H9 (cell line): ENCODE results near the gene FAF1. TPM values are rescaled to one million over a fixed set of nuclear protein-coding genes. Genes with fewer than 3 reads are reported as not detected.

Experiments used
- DNase-seq: peaks from one replicate; pipeline ENCODE4 v3.0.0-alpha.2; 2017
- H2AFZ ChIP-seq: one replicate; pipeline ENCODE4 v1.6.1; 2013; ENCODE audit warnings: mild to moderate bottlenecking, low read length, control low read depth, moderate library complexity
- H2AK5ac ChIP-seq: 2 replicates; pipeline ENCODE4 v1.6.1; 2013; ENCODE audit warnings: low read length, control low read depth, mixed read lengths; ENCODE audit not compliant: insufficient read length
- H2BK120ac ChIP-seq: one replicate; pipeline ENCODE4 v1.6.1; 2013; ENCODE audit warnings: low read depth, mild to moderate bottlenecking, low read length, control low read depth, inconsistent platforms; ENCODE audit not compliant: poor library complexity, severe bottlenecking
- H2BK12ac ChIP-seq: 2 replicates; pipeline ENCODE4 v1.6.1; 2013; ENCODE audit warnings: low read length, control low read depth, mixed read lengths, low read depth; ENCODE audit not compliant: insufficient read length
- H2BK15ac ChIP-seq: 2 replicates; pipeline ENCODE4 v1.6.1; 2013; ENCODE audit warnings: low read depth, low read length, control low read depth
- H2BK20ac ChIP-seq: one replicate; pipeline ENCODE4 v1.6.1; 2013; ENCODE audit warnings: low read depth, mild to moderate bottlenecking, low read length, control low read depth, inconsistent platforms; ENCODE audit not compliant: poor library complexity, severe bottlenecking
- H2BK5ac ChIP-seq: 2 replicates; pipeline ENCODE4 v1.6.1; 2013; ENCODE audit warnings: low read length, control low read depth, mixed read lengths; ENCODE audit not compliant: insufficient read length
- H3K14ac ChIP-seq: 2 replicates; pipeline ENCODE4 v1.6.1; 2013; ENCODE audit warnings: low read length, control low read depth; ENCODE audit not compliant: insufficient read depth
- H3K18ac ChIP-seq: 2 replicates; pipeline ENCODE4 v1.6.1; 2013; ENCODE audit warnings: low read depth, mild to moderate bottlenecking, mixed read lengths, low read length, control low read depth; ENCODE audit not compliant: insufficient read length
- H3K23ac ChIP-seq: 2 replicates; pipeline ENCODE4 v1.6.1; 2013; ENCODE audit warnings: low read length, control low read depth, mixed read lengths, low read depth; ENCODE audit not compliant: insufficient read length
- H3K23me2 ChIP-seq: 2 replicates; pipeline ENCODE4 v1.6.1; 2013; ENCODE audit warnings: low read depth, mild to moderate bottlenecking, mixed read lengths, low read length, control low read depth; ENCODE audit not compliant: insufficient read length, poor library complexity, severe bottlenecking
- H3K27ac ChIP-seq: 2 replicates; pipeline ENCODE4 v1.5.1; 2013; ENCODE audit warnings: low read length, control low read depth, mixed read lengths, low read depth; ENCODE audit not compliant: insufficient read length
- H3K27me3 ChIP-seq: 2 replicates; pipeline ENCODE4 v1.6.1; 2013; ENCODE audit warnings: low read length, control low read depth, inconsistent platforms; ENCODE audit not compliant: insufficient read depth
- H3K4ac ChIP-seq: 2 replicates; pipeline ENCODE4 v1.6.1; 2013; ENCODE audit warnings: low read depth, mild to moderate bottlenecking, control low read depth, inconsistent platforms, low read length, moderate library complexity
- H3K4me1 ChIP-seq: 2 replicates; pipeline ENCODE4 v1.6.1; 2013; ENCODE audit warnings: low read length, control low read depth, inconsistent platforms; ENCODE audit not compliant: insufficient read depth
- H3K4me2 ChIP-seq: 2 replicates; pipeline ENCODE4 v1.6.1; 2013; ENCODE audit warnings: low read length, control low read depth, mixed read lengths; ENCODE audit not compliant: insufficient read length, insufficient read depth
- H3K56ac ChIP-seq: 2 replicates; pipeline ENCODE4 v1.6.1; 2013; ENCODE audit warnings: low read depth, mild to moderate bottlenecking, mixed read lengths, low read length, control low read depth; ENCODE audit not compliant: insufficient read length
- H3K79me1 ChIP-seq: 2 replicates; pipeline ENCODE4 v1.6.1; 2013; ENCODE audit warnings: low read depth, mild to moderate bottlenecking, moderate library complexity, low read length, control low read depth, inconsistent platforms; ENCODE audit not compliant: insufficient read depth, poor library complexity, severe bottlenecking
- H3K79me2 ChIP-seq: 2 replicates; pipeline ENCODE4 v1.6.1; 2013; ENCODE audit warnings: low read length, control low read depth, inconsistent platforms; ENCODE audit not compliant: insufficient read depth
- H3K9ac ChIP-seq: 2 replicates; pipeline ENCODE4 v1.6.1; 2013; ENCODE audit warnings: low read length, control low read depth, mixed read lengths; ENCODE audit not compliant: insufficient read length; ENCODE audit errors: extremely low read depth
- H3K9me3 ChIP-seq: one replicate; pipeline ENCODE4 v1.6.1; 2013; ENCODE audit warnings: low read depth, low read length, inconsistent platforms; ENCODE audit not compliant: control insufficient read depth
- H3T11ph ChIP-seq: one replicate; pipeline ENCODE4 v1.6.1; 2013; ENCODE audit warnings: mild to moderate bottlenecking, low read length, control low read depth, inconsistent platforms
- H4K20me1 ChIP-seq: one replicate; pipeline ENCODE4 v1.6.1; 2013; ENCODE audit not compliant: control insufficient read depth, insufficient read length, insufficient read depth
- H4K5ac ChIP-seq: 2 replicates; pipeline ENCODE4 v1.6.1; 2013; ENCODE audit warnings: low read depth, mild to moderate bottlenecking, mixed read lengths, low read length, control low read depth; ENCODE audit not compliant: insufficient read length
- H4K8ac ChIP-seq: replicated peaks from 2 replicates; pipeline ENCODE4 v1.6.1; 2013; ENCODE audit warnings: low read length, control low read depth, mixed read lengths, low read depth; ENCODE audit not compliant: insufficient read length
- H4K91ac ChIP-seq: 2 replicates; pipeline ENCODE4 v1.6.1; 2013; ENCODE audit warnings: low read depth, mild to moderate bottlenecking, moderate library complexity, mixed read lengths, low read length, control low read depth; ENCODE audit not compliant: insufficient read length
- H3K27ac Mint-ChIP-seq, 3 experiments: 2 replicates in 2 of 3; 3 replicates in 1 of 3; pipeline ENCODE4 v1.8.0; 2020 to 2021; ENCODE audit warnings: mixed read lengths in 3 of 3, mild to moderate bottlenecking in 1 of 3, moderate library complexity in 1 of 3
- H3K27me3 Mint-ChIP-seq: 2 replicates; pipeline ENCODE4 v1.8.0; 2021; ENCODE audit warnings: low read depth, mild to moderate bottlenecking, moderate library complexity, mixed read lengths
- H3K36me3 Mint-ChIP-seq, 3 experiments: 2 replicates in 2 of 3; 3 replicates in 1 of 3; pipeline ENCODE4 v1.8.0; 2020 to 2021; ENCODE audit warnings: low read depth in 3 of 3, mixed read lengths in 3 of 3; ENCODE audit not compliant: insufficient read depth in 1 of 3
- H3K4me1 Mint-ChIP-seq, 2 experiments: 2 replicates each; pipeline ENCODE4 v1.8.0; 2020; ENCODE audit warnings: mixed read lengths in 2 of 2
- H3K4me3 Mint-ChIP-seq, 2 experiments: 2 replicates in 1 of 2; 3 replicates in 1 of 2; pipeline ENCODE4 v1.8.0; 2020 to 2021; ENCODE audit warnings: mild to moderate bottlenecking in 2 of 2, mixed read lengths in 2 of 2, moderate library complexity in 1 of 2
- H3K9me3 Mint-ChIP-seq, 2 experiments: 2 replicates in 1 of 2; 3 replicates in 1 of 2; pipeline ENCODE4 v1.8.0; 2020; ENCODE audit warnings: mild to moderate bottlenecking in 2 of 2, mixed read lengths in 2 of 2, moderate library complexity in 1 of 2
- CTCF ChIP-seq: fragments of 200-600 bp; sonication (generic); conservative IDR thresholded peaks from 3 replicates; pipeline ENCODE4 v1.8.0; 2021; ENCODE audit warnings: antibody characterized with exemption, mild to moderate bottlenecking
- total RNA-seq: library from RNA; stranded (reverse); gene quantifications from 2 replicates; pipeline ENCODE4 v1.2.1, GENCODE V29; 2021

Gene FAF1
- total RNA-seq, 1 experiment from 2014 or later = 60.8 TPM

- Histone ChIP-seq H4K20me1 (no peaks in the 10 kb centered on the region), H3K56ac (no peak overlapping the region), H3K27ac (no peak overlapping the region), H3K27me3 (peaks cover 28% of the 10 kb centered on the region), H3K4ac (no peak overlapping the region), H3K9ac (no peak overlapping the region), H4K91ac (no peak overlapping the region), H3K23ac (no peak overlapping the region), H3K4me1 (0 out of 2 replicates have a peak, but pooled peaks cover 2% of the 10 kb centered on the region), H3K9me3 (no peaks in the 10 kb centered on the region), H3K18ac (no peak overlapping the region), H4K5ac (no peak overlapping the region), H2AK5ac (no peak overlapping the region), H3K14ac (no peak overlapping the region), H3K4me2 (no peak overlapping the region), H2BK5ac (no peak overlapping the region), H2BK120ac (no peak overlapping the region), H3K79me2 (no peaks in the 10 kb centered on the region), H3T11ph (no peak overlapping the region), H2AFZ (no peak overlapping the region), H2BK15ac (no peak overlapping the region), H4K8ac (no peak overlapping the region), H3K79me1 (no peaks in the 10 kb centered on the region), H3K23me2 (peaks cover 6% of the 10 kb centered on the region), H2BK12ac (no peak overlapping the region), H2BK20ac (no peak overlapping the region)
- Mint-ChIP-seq H3K36me3 (no peaks in the 10 kb centered on the region; a peak in 1 of 7 replicates), H3K4me1 (peaks cover 19 to 25% of the 10 kb centered on the region in 2 experiments), H3K4me3 (no peak overlapping the region), H3K9me3 (peaks cover 0 to 3% of the 10 kb centered on the region in 2 experiments; a peak in 1 of 5 replicates), H3K27me3 (peaks cover 93% of the 10 kb centered on the region), H3K27ac (no peak overlapping the region)
- no peak for TF ChIP-seq CTCF
- no peak for DNase-seq
Observed at GRCh38 chr1:50980505-50980904, 20.4 kb upstream of the FAF1 start.
